ENCODE results near the gene CLRN2.
"Not testable (repeated sequence)": the region's sequence is repeated elsewhere in the genome, so short reads cannot be mapped to it uniquely, and the experiment has no call there.

Gene CLRN2

DNA sequence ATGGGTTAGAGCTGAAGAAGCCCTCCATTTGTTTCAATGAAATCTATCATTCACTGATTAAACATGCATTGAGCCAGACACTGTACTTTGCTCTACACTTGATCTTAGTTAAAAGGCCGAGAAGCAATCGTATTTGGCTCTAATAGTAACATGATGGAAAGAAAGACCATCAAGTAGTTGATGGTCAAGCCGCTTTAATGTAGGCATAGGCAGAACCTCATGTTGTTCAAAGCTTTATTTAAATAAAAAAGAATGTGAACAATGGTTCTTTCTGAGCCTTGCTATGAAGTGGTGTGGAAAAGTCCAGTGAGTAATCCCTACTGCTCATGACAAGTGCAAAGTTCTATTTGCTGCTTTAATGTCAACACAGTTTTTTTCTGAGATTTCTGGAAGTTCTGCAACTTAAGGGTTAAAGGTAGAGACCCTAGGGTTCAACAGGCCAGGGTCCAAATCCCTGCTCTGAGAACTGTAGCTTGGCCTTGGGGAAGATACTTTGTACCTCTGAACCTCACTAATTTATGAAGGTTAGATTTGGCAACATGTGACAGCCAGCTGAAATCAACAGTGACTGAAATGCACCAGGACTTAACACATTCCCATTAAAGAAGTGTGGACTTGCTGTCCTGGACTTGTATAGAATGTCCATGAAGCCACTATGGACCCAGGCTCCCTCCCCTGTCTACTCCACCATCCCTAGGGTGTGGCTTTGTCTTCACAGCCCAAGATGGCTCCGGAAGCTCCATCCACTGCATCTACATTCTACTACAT is 44.2 kb downstream of the CLRN2 start:
- H3K4me3 ChIP-seq (ENCODE audit: low read length in 2 of 2) = no peak overlapping the region
- no peaks in the 10 kb centered on the region for H3K9me3 ChIP-seq (ENCODE audit: control insufficient read depth in 2 of 2, low read length in 2 of 2)
- no peaks in the 10 kb centered on the region for H3K4me1 ChIP-seq (ENCODE audit: control insufficient read depth in 2 of 2, insufficient read depth in 2 of 2, low read length in 2 of 2)
- H3K27ac ChIP-seq (ENCODE audit: low read depth in 2 of 2, low read length in 2 of 2) = no peak overlapping the region
- no peak overlapping the region for H3K9ac ChIP-seq (ENCODE audit: low read depth in 1 of 2, low read length in 2 of 2)
- H3K36me3 ChIP-seq (ENCODE audit: control insufficient read depth in 2 of 2, insufficient read depth in 2 of 2, low read length in 2 of 2) = no peaks in the 10 kb centered on the region
- H3K27me3 ChIP-seq (ENCODE audit: control insufficient read depth in 2 of 2, insufficient read depth in 2 of 2, low read length in 2 of 2) = no peaks in the 10 kb centered on the region

DNA sequence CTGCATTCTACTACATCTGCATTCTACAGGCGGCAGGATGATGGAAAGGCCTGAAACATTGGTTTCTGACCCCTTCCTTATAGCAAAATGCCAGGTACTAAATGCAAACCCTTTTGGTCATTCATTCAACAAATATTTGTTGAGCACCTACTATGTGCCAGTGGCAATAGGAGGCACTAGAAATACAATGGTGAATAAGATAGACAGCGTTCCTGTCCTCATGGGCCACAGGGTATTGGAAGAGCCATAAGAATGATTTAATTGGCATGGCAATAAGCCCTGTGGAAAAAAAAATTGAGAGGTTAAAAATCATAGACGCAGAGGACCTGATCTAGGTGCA is 44.7 kb downstream of the CLRN2 start:
- Histone ChIP-seq H3K27ac (ENCODE audit: low read depth in 2 of 2, low read length in 2 of 2) (no peak overlapping the region), H3K9ac (ENCODE audit: low read depth in 1 of 2, low read length in 2 of 2) (no peak overlapping the region), H3K9me3 (ENCODE audit: control insufficient read depth in 2 of 2, low read length in 2 of 2) (no peaks in the 10 kb centered on the region)

DNA sequence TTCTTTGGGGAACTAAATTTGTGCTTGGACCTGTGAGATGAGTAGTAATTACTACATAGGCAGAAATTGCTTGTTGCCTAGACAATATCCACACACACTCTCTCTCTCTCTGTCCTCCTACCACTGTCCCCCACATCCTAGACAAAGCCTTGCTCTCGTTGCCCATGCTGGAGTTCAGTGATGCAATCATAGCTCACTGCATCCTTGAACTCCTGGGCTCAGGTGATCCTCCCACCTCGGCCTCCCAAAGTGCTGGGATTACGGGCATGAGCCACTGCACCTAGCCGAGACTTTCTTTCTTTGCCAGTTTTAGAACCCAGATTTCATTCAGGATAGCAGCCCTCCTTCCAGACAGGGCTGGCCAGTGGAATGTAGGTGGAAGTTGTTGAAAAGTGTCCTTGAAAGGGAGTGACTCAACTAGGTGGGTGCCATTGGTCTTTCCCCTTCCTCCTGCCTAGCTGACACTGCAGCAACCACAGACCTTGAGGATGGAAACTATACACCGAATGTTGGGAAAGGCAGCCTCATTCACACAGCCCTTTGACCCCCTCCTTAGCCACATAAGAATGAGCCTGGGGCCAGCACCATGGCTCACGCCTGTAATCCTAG is 45.2 kb downstream of the CLRN2 start:
- no peak overlapping the region for H3K27ac ChIP-seq (ENCODE audit: low read depth in 2 of 2, low read length in 2 of 2)
- no peaks in the 10 kb centered on the region for H3K9me3 ChIP-seq (ENCODE audit: control insufficient read depth in 2 of 2, low read length in 2 of 2)
- H3K9ac ChIP-seq (ENCODE audit: low read depth in 1 of 2, low read length in 2 of 2) = no peak overlapping the region
- H3K4me1 ChIP-seq (ENCODE audit: control insufficient read depth in 2 of 2, insufficient read depth in 2 of 2, low read length in 2 of 2) = no peaks in the 10 kb centered on the region
- H3K36me3 ChIP-seq (ENCODE audit: control insufficient read depth in 2 of 2, insufficient read depth in 2 of 2, low read length in 2 of 2) = no peaks in the 10 kb centered on the region
- H3K27me3 ChIP-seq (ENCODE audit: control insufficient read depth in 2 of 2, insufficient read depth in 2 of 2, low read length in 2 of 2) = no peaks in the 10 kb centered on the region
- H3K4me3 ChIP-seq (ENCODE audit: low read length in 2 of 2) = no peak overlapping the region

More for the DNA sequence above, 44.7 kb downstream of the CLRN2 start:
- H3K36me3 ChIP-seq (ENCODE audit: control insufficient read depth in 2 of 2, insufficient read depth in 2 of 2, low read length in 2 of 2) = no peaks in the 10 kb centered on the region
- no peak overlapping the region for H3K4me3 ChIP-seq (ENCODE audit: low read length in 2 of 2)
- H3K4me1 ChIP-seq (ENCODE audit: control insufficient read depth in 2 of 2, insufficient read depth in 2 of 2, low read length in 2 of 2) = no peaks in the 10 kb centered on the region
- no peaks in the 10 kb centered on the region for H3K27me3 ChIP-seq (ENCODE audit: control insufficient read depth in 2 of 2, insufficient read depth in 2 of 2, low read length in 2 of 2)

DNA sequence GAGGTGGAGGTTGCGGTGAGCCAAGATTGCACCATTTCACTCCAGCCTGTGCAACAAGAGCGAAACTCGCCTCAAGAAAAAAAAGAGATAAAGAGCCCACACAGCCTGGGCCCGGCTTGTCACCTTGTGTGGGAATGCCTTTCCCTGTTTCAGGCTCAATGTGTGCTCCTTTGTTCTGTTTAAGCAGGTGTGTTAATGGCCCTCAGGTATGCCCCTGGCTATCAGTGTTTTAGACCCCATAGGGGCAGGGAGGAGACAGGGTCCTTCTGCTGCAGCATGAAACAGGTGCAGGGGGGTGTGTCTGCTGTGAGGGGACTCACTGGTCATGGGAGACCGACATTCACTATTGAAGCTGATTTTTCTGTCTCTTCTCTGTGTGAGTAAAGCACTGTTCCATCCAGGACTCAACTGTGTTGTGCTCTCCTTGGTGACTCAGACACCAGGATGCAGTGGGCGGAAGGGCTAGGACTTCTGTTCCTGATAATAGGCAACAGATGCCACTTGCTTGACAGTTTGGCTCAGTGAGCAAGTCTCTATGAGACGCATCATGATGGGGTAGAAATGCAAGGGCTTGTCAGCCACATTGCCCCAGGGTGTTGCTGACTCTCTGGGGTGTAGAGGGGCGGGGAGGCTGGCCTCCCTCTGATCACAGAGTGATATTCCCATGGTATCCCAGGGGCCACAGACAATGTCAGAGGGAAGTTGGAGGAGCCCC is 46.4 kb downstream of the CLRN2 start:
- no peak overlapping the region for H3K9ac ChIP-seq (ENCODE audit: low read depth in 1 of 2, low read length in 2 of 2)
- no peak overlapping the region for H3K4me3 ChIP-seq (ENCODE audit: low read length in 2 of 2)

DNA sequence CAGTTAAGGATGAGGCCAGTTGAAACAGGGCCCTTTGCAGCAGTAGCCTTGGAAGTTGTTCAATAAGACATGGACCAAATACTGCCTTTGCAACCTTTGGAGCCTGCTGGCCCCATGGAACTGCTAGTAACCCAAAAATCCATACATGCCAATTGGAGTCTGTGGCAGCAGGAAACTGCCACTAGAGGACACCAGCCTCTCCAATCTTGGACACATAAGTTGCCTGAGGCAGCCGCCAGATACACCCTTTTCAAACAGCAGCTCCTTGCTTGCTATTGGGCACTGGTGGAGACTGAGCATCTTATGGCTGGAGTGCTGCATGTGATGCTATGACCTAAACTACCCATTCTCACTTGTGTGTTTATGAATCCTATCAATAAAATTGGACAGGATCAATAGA is 47.2 kb downstream of the CLRN2 start:
- Histone ChIP-seq H3K9me3 (ENCODE audit: control insufficient read depth in 2 of 2, low read length in 2 of 2) (no peaks in the 10 kb centered on the region), H3K9ac (ENCODE audit: low read depth in 1 of 2, low read length in 2 of 2) (no peak overlapping the region), H3K4me3 (ENCODE audit: low read length in 2 of 2) (no peak overlapping the region), H3K4me1 (ENCODE audit: control insufficient read depth in 2 of 2, insufficient read depth in 2 of 2, low read length in 2 of 2) (no peaks in the 10 kb centered on the region), H3K27ac (ENCODE audit: low read depth in 2 of 2, low read length in 2 of 2) (no peak overlapping the region), H3K36me3 (ENCODE audit: control insufficient read depth in 2 of 2, insufficient read depth in 2 of 2, low read length in 2 of 2) (no peaks in the 10 kb centered on the region), H3K27me3 (ENCODE audit: control insufficient read depth in 2 of 2, insufficient read depth in 2 of 2, low read length in 2 of 2) (no peaks in the 10 kb centered on the region)

More for the DNA sequence above, 46.4 kb downstream of the CLRN2 start:
- no peaks in the 10 kb centered on the region for H3K27me3 ChIP-seq (ENCODE audit: control insufficient read depth in 2 of 2, insufficient read depth in 2 of 2, low read length in 2 of 2)
- H3K4me1 ChIP-seq (ENCODE audit: control insufficient read depth in 2 of 2, insufficient read depth in 2 of 2, low read length in 2 of 2) = no peaks in the 10 kb centered on the region
- no peaks in the 10 kb centered on the region for H3K9me3 ChIP-seq (ENCODE audit: control insufficient read depth in 2 of 2, low read length in 2 of 2)
- no peak overlapping the region for H3K27ac ChIP-seq (ENCODE audit: low read depth in 2 of 2, low read length in 2 of 2)
- no peaks in the 10 kb centered on the region for H3K36me3 ChIP-seq (ENCODE audit: control insufficient read depth in 2 of 2, insufficient read depth in 2 of 2, low read length in 2 of 2)

DNA sequence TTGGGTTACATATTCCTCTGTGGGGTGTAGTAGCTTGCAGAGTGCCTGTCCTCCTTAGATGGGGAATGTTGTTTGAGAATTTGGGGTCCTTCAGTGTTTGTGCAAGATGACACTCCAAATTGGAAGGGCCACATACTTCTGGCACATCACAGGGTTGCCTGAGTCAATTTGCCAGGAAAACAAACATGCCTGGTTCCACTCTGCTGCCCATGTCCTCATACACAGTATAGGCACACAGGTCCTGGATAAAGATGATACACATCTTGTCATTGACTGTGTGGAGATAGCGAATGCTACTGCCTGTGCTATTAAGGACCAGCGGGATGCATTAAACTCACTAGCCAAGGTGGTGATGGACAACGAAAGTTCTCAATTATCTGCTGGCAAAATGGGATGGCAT is 50.9 kb downstream of the CLRN2 start:
- H3K9me3 ChIP-seq (ENCODE audit: control insufficient read depth in 2 of 2, low read length in 2 of 2) = no peaks in the 10 kb centered on the region
- no peaks in the 10 kb centered on the region for H3K4me1 ChIP-seq (ENCODE audit: control insufficient read depth in 2 of 2, insufficient read depth in 2 of 2, low read length in 2 of 2)
- H3K9ac ChIP-seq (ENCODE audit: low read depth in 1 of 2, low read length in 2 of 2) = no peak overlapping the region
- no peaks in the 10 kb centered on the region for H3K36me3 ChIP-seq (ENCODE audit: control insufficient read depth in 2 of 2, insufficient read depth in 2 of 2, low read length in 2 of 2)
- H3K27ac ChIP-seq (ENCODE audit: low read depth in 2 of 2, low read length in 2 of 2) = no peak overlapping the region
- H3K4me3 ChIP-seq (ENCODE audit: low read length in 2 of 2) = no peak overlapping the region
- H3K27me3 ChIP-seq (ENCODE audit: control insufficient read depth in 2 of 2, insufficient read depth in 2 of 2, low read length in 2 of 2) = no peaks in the 10 kb centered on the region

DNA sequence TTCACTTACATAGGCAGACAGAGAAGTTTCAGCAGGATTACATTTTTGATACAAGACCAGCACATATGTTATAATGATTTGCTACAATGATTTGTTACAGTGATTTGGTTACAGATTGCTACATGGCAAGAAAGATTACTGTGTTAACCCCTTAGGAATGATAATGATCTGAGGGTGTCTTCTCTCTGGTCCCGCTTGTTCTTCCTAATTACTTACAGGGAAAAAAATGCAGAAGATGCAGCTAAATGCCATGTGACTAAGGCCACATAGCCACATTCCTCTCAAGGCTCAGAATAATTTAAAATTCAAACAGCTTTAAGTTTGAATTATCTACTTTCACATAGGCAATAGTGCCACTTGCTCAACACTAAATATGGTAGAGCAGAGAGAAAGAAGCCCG is 52.3 kb downstream of the CLRN2 start:
- Histone ChIP-seq H3K9me3 (ENCODE audit: control insufficient read depth in 2 of 2, low read length in 2 of 2) (no peaks in the 10 kb centered on the region), H3K4me3 (ENCODE audit: low read length in 2 of 2) (no peak overlapping the region), H3K27ac (ENCODE audit: low read depth in 2 of 2, low read length in 2 of 2) (no peak overlapping the region), H3K9ac (ENCODE audit: low read depth in 1 of 2, low read length in 2 of 2) (no peak overlapping the region), H3K4me1 (ENCODE audit: control insufficient read depth in 2 of 2, insufficient read depth in 2 of 2, low read length in 2 of 2) (no peaks in the 10 kb centered on the region), H3K27me3 (ENCODE audit: control insufficient read depth in 2 of 2, insufficient read depth in 2 of 2, low read length in 2 of 2) (no peaks in the 10 kb centered on the region), H3K36me3 (ENCODE audit: control insufficient read depth in 2 of 2, insufficient read depth in 2 of 2, low read length in 2 of 2) (no peaks in the 10 kb centered on the region)

DNA sequence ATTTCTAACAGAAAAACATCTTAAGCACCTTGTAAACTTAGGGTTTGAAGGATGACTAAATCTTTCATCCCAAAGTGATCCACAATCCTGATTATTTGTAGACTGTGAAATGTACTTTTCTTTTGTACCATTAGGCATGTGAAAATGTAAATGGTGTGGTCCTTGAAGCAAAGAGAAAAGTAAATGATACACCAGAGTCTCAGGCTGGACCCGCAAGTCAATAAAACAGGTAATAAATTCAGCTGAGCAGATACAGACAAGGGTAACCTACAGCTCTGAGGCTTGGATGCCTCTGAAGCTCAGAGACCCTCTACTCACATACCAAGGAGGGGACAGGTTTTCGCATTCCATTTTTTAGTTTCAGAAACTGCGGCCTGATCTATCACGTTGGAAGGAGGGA is 59.2 kb downstream of the CLRN2 start:
- no peaks in the 10 kb centered on the region for H3K27me3 ChIP-seq (ENCODE audit: control insufficient read depth in 2 of 2, insufficient read depth in 2 of 2, low read length in 2 of 2)

DNA sequence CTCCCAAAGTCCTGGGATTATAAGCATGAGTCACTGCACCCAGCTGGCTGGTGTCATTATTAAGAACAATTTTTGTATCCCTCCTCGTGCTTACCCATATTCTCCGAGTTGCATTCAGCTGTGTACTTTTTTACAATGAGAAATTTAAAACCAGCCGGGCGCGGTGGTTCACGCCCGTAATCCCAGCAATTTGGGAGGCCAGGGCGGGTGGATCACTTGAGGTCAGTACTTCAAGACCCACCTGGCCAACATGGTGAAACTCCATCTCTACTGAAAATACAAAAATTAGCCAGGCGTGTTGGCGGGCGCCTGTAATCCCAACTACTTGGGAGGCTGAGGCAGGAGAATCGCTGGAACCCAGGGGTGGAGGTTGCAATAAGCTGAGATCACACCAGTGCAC is 60.2 kb downstream of the CLRN2 start:
- H3K4me3 ChIP-seq (ENCODE audit: low read length in 2 of 2); H3K27ac ChIP-seq (ENCODE audit: low read depth in 2 of 2, low read length in 2 of 2); H3K36me3 ChIP-seq (ENCODE audit: control insufficient read depth in 2 of 2, insufficient read depth in 2 of 2, low read length in 2 of 2); H3K9ac ChIP-seq (ENCODE audit: low read depth in 1 of 2, low read length in 2 of 2); H3K27me3 ChIP-seq (ENCODE audit: control insufficient read depth in 2 of 2, insufficient read depth in 2 of 2, low read length in 2 of 2); H3K9me3 ChIP-seq (ENCODE audit: control insufficient read depth in 2 of 2, low read length in 2 of 2): not testable (repeated sequence)
- H3K4me1 ChIP-seq (ENCODE audit: control insufficient read depth in 2 of 2, insufficient read depth in 2 of 2, low read length in 2 of 2) = peaks cover 18 to 19% of the 10 kb centered on the region in 2 donors

More for the DNA sequence above, 59.2 kb downstream of the CLRN2 start:
- Histone ChIP-seq H3K4me3 (ENCODE audit: low read length in 2 of 2) (no peak overlapping the region), H3K9ac (ENCODE audit: low read depth in 1 of 2, low read length in 2 of 2) (no peak overlapping the region), H3K36me3 (ENCODE audit: control insufficient read depth in 2 of 2, insufficient read depth in 2 of 2, low read length in 2 of 2) (no peaks in the 10 kb centered on the region), H3K4me1 (ENCODE audit: control insufficient read depth in 2 of 2, insufficient read depth in 2 of 2, low read length in 2 of 2) (peaks cover 15 to 17% of the 10 kb centered on the region in 2 donors), H3K27ac (ENCODE audit: low read depth in 2 of 2, low read length in 2 of 2) (no peak overlapping the region), H3K9me3 (ENCODE audit: control insufficient read depth in 2 of 2, low read length in 2 of 2) (no peaks in the 10 kb centered on the region)
